ENCODE measurements around the gene MAMDC2.

Gene MAMDC2

GRCh38 chr9:70250221-70250620, 206.6 kb downstream of the MAMDC2 start:
- H3K27me3 Mint-ChIP-seq, result no peaks in the 10 kb centered on the region
- no peak overlapping the region for H3K27ac Mint-ChIP-seq
- H3K4me3 Mint-ChIP-seq, result no peak overlapping the region
- peaks cover 3% of the 10 kb centered on the region for H3K9me3 Mint-ChIP-seq
- ATAC-seq, result no peak
- H3K36me3 Mint-ChIP-seq, result peaks cover 6% of the 10 kb centered on the region
- H3K4me1 Mint-ChIP-seq, result peaks cover 6% of the 10 kb centered on the region

GRCh38 chr9:70255486-70255885, 211.8 kb downstream of the MAMDC2 start:
- Mint-ChIP-seq H3K9me3 (no peaks in the 10 kb centered on the region), H3K27me3 (no peaks in the 10 kb centered on the region), H3K4me3 (peak overlapping the region; percentile 29), H3K27ac (no peak overlapping the region), H3K4me1 (peaks cover 30% of the 10 kb centered on the region), H3K36me3 (peaks cover 23% of the 10 kb centered on the region)
- no peak for ATAC-seq

GRCh38 chr9:70256123-70256551, 212.5 kb downstream of the MAMDC2 start:
- Mint-ChIP-seq H3K36me3 (peaks cover 27% of the 10 kb centered on the region), H3K27me3 (no peaks in the 10 kb centered on the region), H3K4me1 (peaks cover 33% of the 10 kb centered on the region), H3K27ac (no peak overlapping the region), H3K9me3 (no peaks in the 10 kb centered on the region), H3K4me3 (no peak overlapping the region)
- no peak for ATAC-seq

GRCh38 chr9:70257502-70257901, 213.9 kb downstream of the MAMDC2 start:
- Mint-ChIP-seq H3K9me3 (peaks cover 3% of the 10 kb centered on the region), H3K27ac (peak overlapping the region; percentile 92), H3K36me3 (peaks cover 40% of the 10 kb centered on the region), H3K27me3 (no peaks in the 10 kb centered on the region), H3K4me3 (peak overlapping the region; percentile 89), H3K4me1 (peaks cover 47% of the 10 kb centered on the region)
- ATAC-seq, result no peak

GRCh38 chr9:70257991-70258691, 214.5 kb downstream of the MAMDC2 start:
- no peaks in the 10 kb centered on the region for H3K27me3 Mint-ChIP-seq
- peak; percentile 67 for ATAC-seq
- peaks cover 51% of the 10 kb centered on the region for H3K4me1 Mint-ChIP-seq
- peaks cover 43% of the 10 kb centered on the region for H3K36me3 Mint-ChIP-seq
- peak overlapping the region; percentile 92 for H3K27ac Mint-ChIP-seq
- H3K4me3 Mint-ChIP-seq, result peak overlapping the region; percentile 89
- peaks cover 3% of the 10 kb centered on the region for H3K9me3 Mint-ChIP-seq

- peaks cover 3% of the 10 kb centered on the region for H3K9me3 Mint-ChIP-seq
- peak; percentile 91 for ATAC-seq
Observed at GRCh38 chr9:70258692-70259511, 215.3 kb downstream of the MAMDC2 start, which contains the start of gene SMC5. SMC5 (plus strand) TSS chr9:70258978; CDS start chr9:70259079, 101 bp downstream.

GRCh38 chr9:70259512-70259802, 215.8 kb downstream of the MAMDC2 start:
- no peaks in the 10 kb centered on the region for H3K27me3 Mint-ChIP-seq
- H3K9me3 Mint-ChIP-seq, result peaks cover 3% of the 10 kb centered on the region
- H3K27ac Mint-ChIP-seq, result peak overlapping the region; percentile 92
- peaks cover 51% of the 10 kb centered on the region for H3K4me1 Mint-ChIP-seq
- H3K36me3 Mint-ChIP-seq, result peaks cover 43% of the 10 kb centered on the region
- peak overlapping the region; percentile 89 for H3K4me3 Mint-ChIP-seq
- ATAC-seq, result no peak

More at GRCh38 chr9:70258692-70259511, 215.3 kb downstream of the MAMDC2 start, which contains the start of gene SMC5:
- peaks cover 43% of the 10 kb centered on the region for H3K36me3 Mint-ChIP-seq
- H3K4me3 Mint-ChIP-seq, result peak within 1 kb of the TSS; percentile 89
- H3K27me3 Mint-ChIP-seq, result no peaks in the 10 kb centered on the region
- H3K27ac Mint-ChIP-seq, result peak within 1 kb of the TSS; percentile 92
- H3K4me1 Mint-ChIP-seq, result peaks cover 51% of the 10 kb centered on the region

GRCh38 chr9:70260007-70260443, 216.4 kb downstream of the MAMDC2 start:
- Mint-ChIP-seq H3K4me3 (peak overlapping the region; percentile 89), H3K27ac (peak overlapping the region; percentile 92), H3K4me1 (peaks cover 56% of the 10 kb centered on the region), H3K36me3 (peaks cover 48% of the 10 kb centered on the region), H3K9me3 (peaks cover 3% of the 10 kb centered on the region), H3K27me3 (no peaks in the 10 kb centered on the region)
- ATAC-seq, result no peak

GRCh38 chr9:70260606-70261005, 217.0 kb downstream of the MAMDC2 start:
- H3K36me3 Mint-ChIP-seq, result peaks cover 54% of the 10 kb centered on the region
- H3K9me3 Mint-ChIP-seq, result peaks cover 3% of the 10 kb centered on the region
- no peaks in the 10 kb centered on the region for H3K27me3 Mint-ChIP-seq
- H3K4me1 Mint-ChIP-seq, result peaks cover 61% of the 10 kb centered on the region
- H3K4me3 Mint-ChIP-seq, result peak overlapping the region; percentile 89
- ATAC-seq, result peak; percentile 58
- H3K27ac Mint-ChIP-seq, result peak overlapping the region; percentile 92

- H3K4me1 Mint-ChIP-seq, result peaks cover 63% of the 10 kb centered on the region
- peaks cover 55% of the 10 kb centered on the region for H3K36me3 Mint-ChIP-seq
- H3K9me3 Mint-ChIP-seq, result peaks cover 3% of the 10 kb centered on the region
- no peaks in the 10 kb centered on the region for H3K27me3 Mint-ChIP-seq
- no peak for ATAC-seq
- peak overlapping the region; percentile 89 for H3K4me3 Mint-ChIP-seq
- peak overlapping the region; percentile 92 for H3K27ac Mint-ChIP-seq
Observed at GRCh38 chr9:70261131-70261870, 217.7 kb downstream of the MAMDC2 start.

- Mint-ChIP-seq H3K27me3 (no peaks in the 10 kb centered on the region), H3K4me1 (peaks cover 63% of the 10 kb centered on the region), H3K9me3 (peaks cover 3% of the 10 kb centered on the region), H3K36me3 (peaks cover 52% of the 10 kb centered on the region), H3K4me3 (peak overlapping the region; percentile 89), H3K27ac (peak overlapping the region; percentile 92)
- no peak for ATAC-seq
Observed at GRCh38 chr9:70262366-70262765, 218.7 kb downstream of the MAMDC2 start.

GRCh38 chr9:70262948-70263347, 219.3 kb downstream of the MAMDC2 start:
- no peak for ATAC-seq
- peak overlapping the region; percentile 89 for H3K4me3 Mint-ChIP-seq
- H3K9me3 Mint-ChIP-seq, result peaks cover 3% of the 10 kb centered on the region
- peaks cover 57% of the 10 kb centered on the region for H3K36me3 Mint-ChIP-seq
- H3K27ac Mint-ChIP-seq, result peak overlapping the region; percentile 92
- no peaks in the 10 kb centered on the region for H3K27me3 Mint-ChIP-seq
- H3K4me1 Mint-ChIP-seq, result peaks cover 61% of the 10 kb centered on the region

GRCh38 chr9:70263421-70263820, 219.8 kb downstream of the MAMDC2 start:
- ATAC-seq, result no peak
- Mint-ChIP-seq H3K27ac (peak overlapping the region; percentile 92), H3K36me3 (peaks cover 57% of the 10 kb centered on the region), H3K27me3 (no peaks in the 10 kb centered on the region), H3K9me3 (peaks cover 3% of the 10 kb centered on the region), H3K4me1 (peaks cover 57% of the 10 kb centered on the region), H3K4me3 (no peak overlapping the region)

Data from stimulated activated memory B cell treated with anti-CD40 and anti-IgM and Interleukin-4, amounts not matched to agents 10 μg/mL and 1 μg/mL and 100 μg/mL, for 72 hours (primary cell).